HG02943 (cell line): ENCODE data around the gene LACC1.

Experiments used
- ATAC-seq: cut with Tn5 transposase; IDR thresholded peaks from one replicate; pipeline ENCODE4 v1.9.1; 2021; ENCODE audit warnings: mild to moderate bottlenecking, low read depth, moderate library complexity; ENCODE audit not compliant: unreplicated experiment

The LACC1 gene

GRCh38 chr13:43938449-43938848 is 58.7 kb downstream of the LACC1 start:
- ATAC-seq = no peak

GRCh38 chr13:43939086-43939485 is 59.4 kb downstream of the LACC1 start:
- no peak for ATAC-seq

GRCh38 chr13:43942286-43942685 is 62.6 kb downstream of the LACC1 start:
- no peak for ATAC-seq
